Activated T-helper 9 cell treated with anti-CD3 and anti-CD28 coated beads, Interleukin-2, amount 50 U/mL, for 16 hours (primary cell): ENCODE data around the gene ARL14EPL.
"Not testable (repeated sequence)": the region's sequence is repeated elsewhere in the genome, so short reads cannot be mapped to it uniquely, and the experiment has no call there.

Experiments
- DNase-seq: peaks from one replicate; pipeline ENCODE4 v3.0.0-alpha.2; 2020; ENCODE audit warnings: low read depth

ARL14EPL gene

GRCh38 chr5:116046823-116047222 is 14.6 kb downstream of the ARL14EPL start:
- DNase-seq: no peak

GRCh38 chr5:116058346-116058936 is 26.2 kb downstream of the ARL14EPL start:
- DNase-seq: no peak

GRCh38 chr5:116062352-116062751 is 30.1 kb downstream of the ARL14EPL start:
- DNase-seq: no peak

GRCh38 chr5:116063950-116064349 is 31.7 kb downstream of the ARL14EPL start:
- no peak for DNase-seq

GRCh38 chr5:116068028-116068632 is 35.9 kb downstream of the ARL14EPL start:
- no peak for DNase-seq

- no peak for DNase-seq
Measured at GRCh38 chr5:116071211-116071610, 38.9 kb downstream of the ARL14EPL start.

GRCh38 chr5:116075191-116075831 is 43.0 kb downstream of the ARL14EPL start:
- DNase-seq: no peak

- DNase-seq: no peak
Measured at GRCh38 chr5:116076496-116076895, 44.2 kb downstream of the ARL14EPL start.

- no peak for DNase-seq
Measured at GRCh38 chr5:116078199-116078598, 45.9 kb downstream of the ARL14EPL start.

- DNase-seq: no peak
Measured at GRCh38 chr5:116084287-116084691, 52.0 kb downstream of the ARL14EPL start.

- peak; percentile 63 for DNase-seq
Measured at GRCh38 chr5:116084871-116085715, 52.8 kb downstream of the ARL14EPL start, which contains the start of gene COMMD10. TSS of gene COMMD10 (plus strand) at chr5:116085025.

GRCh38 chr5:116086309-116086708 is 54.0 kb downstream of the ARL14EPL start:
- not testable (repeated sequence) for DNase-seq

- DNase-seq: no peak
Measured at GRCh38 chr5:116088062-116088461, 55.8 kb downstream of the ARL14EPL start.

GRCh38 chr5:116090302-116090701 is 58.0 kb downstream of the ARL14EPL start:
- no peak for DNase-seq

- no peak for DNase-seq
Measured at GRCh38 chr5:116091416-116091815, 59.1 kb downstream of the ARL14EPL start.

- DNase-seq: no peak
Measured at GRCh38 chr5:116097301-116097700, 65.0 kb downstream of the ARL14EPL start.

- no peak for DNase-seq
Measured at GRCh38 chr5:116098998-116099397, 66.7 kb downstream of the ARL14EPL start.

- DNase-seq: not testable (repeated sequence)
Measured at GRCh38 chr5:116104941-116105340, 72.7 kb downstream of the ARL14EPL start.
